Measurements from ENCODE around the gene KCTD15.
"Not testable (repeated sequence)": the region's sequence is repeated elsewhere in the genome, so short reads cannot be mapped to it uniquely, and the experiment has no call there.

Gene KCTD15

GRCh38 chr19:33815380-33816340 lies 19.0 kb downstream of the KCTD15 start:
- no peak for DNase-seq

- no peak for DNase-seq
These were observed 21.7 kb downstream of the KCTD15 start for GRCh38 chr19:33818411-33818810.

GRCh38 chr19:33819078-33819477 lies 22.4 kb downstream of the KCTD15 start:
- not testable (repeated sequence) for DNase-seq

GRCh38 chr19:33819506-33819879 lies 22.8 kb downstream of the KCTD15 start:
- DNase-seq = no peak

GRCh38 chr19:33819880-33820781 lies 23.5 kb downstream of the KCTD15 start:
- DNase-seq = peak; percentile 64

GRCh38 chr19:33821871-33822270 lies 25.2 kb downstream of the KCTD15 start:
- no peak for DNase-seq

- no peak for DNase-seq
These were observed 26.7 kb downstream of the KCTD15 start for GRCh38 chr19:33823341-33823740.

- DNase-seq = no peak
These were observed 28.9 kb downstream of the KCTD15 start for GRCh38 chr19:33825556-33825955.

GRCh38 chr19:33826521-33826920 lies 29.9 kb downstream of the KCTD15 start:
- DNase-seq = no peak

- no peak for DNase-seq
These were observed 31.8 kb downstream of the KCTD15 start for GRCh38 chr19:33828266-33829075.

GRCh38 chr19:33830264-33830663 lies 33.6 kb downstream of the KCTD15 start:
- no peak for DNase-seq

GRCh38 chr19:33831825-33832224 lies 35.2 kb downstream of the KCTD15 start:
- no peak for DNase-seq

- DNase-seq = no peak
These were observed 36.0 kb downstream of the KCTD15 start for GRCh38 chr19:33832633-33833032.

- DNase-seq = no peak
These were observed 43.7 kb downstream of the KCTD15 start for GRCh38 chr19:33840382-33840781.

- no peak for DNase-seq
These were observed 44.1 kb downstream of the KCTD15 start for GRCh38 chr19:33840783-33841182.

- no peak for DNase-seq
These were observed 45.0 kb downstream of the KCTD15 start for GRCh38 chr19:33841685-33842084.

- no peak for DNase-seq
These were observed 47.8 kb downstream of the KCTD15 start for GRCh38 chr19:33844478-33844877.

GRCh38 chr19:33845498-33845897 lies 48.8 kb downstream of the KCTD15 start:
- DNase-seq = no peak

GRCh38 chr19:33849551-33850147 lies 53.0 kb downstream of the KCTD15 start:
- DNase-seq = no peak

- no peak for DNase-seq
These were observed 62.3 kb downstream of the KCTD15 start for GRCh38 chr19:33859016-33859415.

GRCh38 chr19:33860312-33861090 lies 63.8 kb downstream of the KCTD15 start:
- no peak for DNase-seq

- DNase-seq = no peak
These were observed 65.3 kb downstream of the KCTD15 start for GRCh38 chr19:33861950-33862349.
